Gastrocnemius medialis (tissue), 4 donors: ENCODE measurements around the gene KIDINS220.

Experiments used
- CTCF ChIP-seq, 5 experiments: fragments of 450-650 bp in 3 of 5; fragments of 200-600 bp in 2 of 5; sonication (generic) in 2 of 5; IDR thresholded peaks in 4 of 5; conservative IDR thresholded peaks in 1 of 5; 1 replicate in 4 of 5; 2 replicates in 1 of 5; pipeline ENCODE4 v1.5.1; 2016 to 2019; ENCODE audit warnings: antibody characterized with exemption in 5 of 5, mild to moderate bottlenecking in 3 of 5, moderate library complexity in 3 of 5
- POLR2A ChIP-seq, 2 donors: fragments of 450-650 bp; IDR thresholded peaks; one replicate each; pipeline ENCODE4 v1.6.1; 2017; ENCODE audit warnings: antibody characterized with exemption in 2 of 2, mild to moderate bottlenecking in 2 of 2, moderate library complexity in 2 of 2

DNA sequence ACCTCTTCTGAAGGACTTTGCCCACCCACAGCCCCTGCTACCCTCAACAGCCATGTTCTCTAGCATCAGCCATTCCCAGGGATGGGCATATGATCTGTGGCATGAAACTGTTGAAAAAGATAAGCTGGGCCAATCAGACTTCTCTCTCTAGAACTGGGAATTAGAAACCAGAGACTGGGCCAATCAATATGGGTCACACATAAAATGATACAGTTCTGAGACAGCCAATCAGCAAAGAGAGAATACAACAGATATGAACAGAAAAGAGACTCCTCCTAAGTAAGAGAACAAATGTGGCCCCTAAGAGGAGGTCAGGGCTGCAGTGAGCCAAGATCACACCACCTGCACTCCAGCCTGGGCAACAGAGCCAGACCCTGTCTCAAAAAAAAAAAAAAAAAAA is 2.1 kb downstream of the KIDINS220 start:
- TF ChIP-seq CTCF (IDR thresholded peaks at IDR 0.05 in 4 of 5, conservative IDR thresholded peaks at IDR 0.05 in 1 of 5) (no peak), POLR2A (IDR thresholded peaks at IDR 0.05) (no peak)
